Astrocyte (in vitro differentiated cells and primary cell): ENCODE results near the gene RAB31. TPM values are rescaled to one million over a fixed set of nuclear protein-coding genes. Genes with fewer than 3 reads are reported as not detected.

ENCODE experiments used
- DNase-seq: peaks from one replicate; pipeline ENCODE4 v3.0.0-alpha.2; 2010; ENCODE audit warnings: low read depth
- FAIRE-seq: peaks from 2 replicates; lab custom pipeline; 2011; peaks lifted over from hg19 to GRCh38; lab: Jason Lieb, UNC
- H2AFZ ChIP-seq: 2 replicates; pipeline ENCODE4 v1.6.0; 2012; ENCODE audit warnings: low read depth, low read length, inconsistent platforms
- H3K27ac ChIP-seq: 2 replicates; pipeline ENCODE4 v1.5.1; 2011; ENCODE audit warnings: low read depth, low read length, inconsistent platforms
- H3K27me3 ChIP-seq: 2 replicates; pipeline ENCODE4 v1.6.0; 2011; ENCODE audit warnings: low read length, inconsistent platforms; ENCODE audit not compliant: insufficient read depth
- H3K36me3 ChIP-seq: 2 replicates; pipeline ENCODE4 v1.5.1; 2011; ENCODE audit warnings: low read length, inconsistent platforms; ENCODE audit not compliant: insufficient read depth
- H3K4me1 ChIP-seq: 2 replicates; pipeline ENCODE4 v1.5.1; 2011; ENCODE audit warnings: low read length, inconsistent platforms; ENCODE audit not compliant: insufficient read depth
- H3K4me2 ChIP-seq: 2 replicates; pipeline ENCODE4 v1.6.0; 2012; ENCODE audit warnings: low read length, inconsistent platforms
- H3K4me3 ChIP-seq: 2 replicates; pipeline ENCODE4 v1.5.1; 2011; ENCODE audit warnings: low read depth, mild to moderate bottlenecking, low read length, inconsistent platforms; ENCODE audit not compliant: insufficient read depth
- H3K79me2 ChIP-seq: 2 replicates; pipeline ENCODE4 v1.6.0; 2012; ENCODE audit warnings: mild to moderate bottlenecking, low read length, inconsistent platforms; ENCODE audit not compliant: insufficient read depth
- H3K9ac ChIP-seq: 2 replicates; pipeline ENCODE4 v1.6.0; 2012; ENCODE audit warnings: mild to moderate bottlenecking, low read length, inconsistent platforms
- H3K9me3 ChIP-seq: 2 replicates; pipeline ENCODE4 v1.5.1; 2012; ENCODE audit warnings: low read depth, mild to moderate bottlenecking, low read length, inconsistent platforms; ENCODE audit not compliant: insufficient read depth
- H4K20me1 ChIP-seq: 2 replicates; pipeline ENCODE4 v1.6.0; 2012; ENCODE audit warnings: low read length, inconsistent platforms; ENCODE audit not compliant: insufficient read depth
- H3K27ac Mint-ChIP-seq: one replicate; pipeline ENCODE4 v1.8.0; 2021; ENCODE audit warnings: mild to moderate bottlenecking, mixed read lengths; ENCODE audit not compliant: unreplicated experiment
- H3K27me3 Mint-ChIP-seq: one replicate; pipeline ENCODE4 v1.8.0; 2021; ENCODE audit warnings: low read depth, mixed read lengths; ENCODE audit not compliant: unreplicated experiment
- H3K36me3 Mint-ChIP-seq: one replicate; pipeline ENCODE4 v1.8.0; 2021; ENCODE audit warnings: low read depth, mixed read lengths; ENCODE audit not compliant: unreplicated experiment
- H3K4me1 Mint-ChIP-seq: one replicate; pipeline ENCODE4 v1.8.0; 2021; ENCODE audit warnings: low read depth, mixed read lengths; ENCODE audit not compliant: unreplicated experiment
- H3K4me3 Mint-ChIP-seq: one replicate; pipeline ENCODE4 v1.8.0; 2021; ENCODE audit warnings: mild to moderate bottlenecking, moderate library complexity, mixed read lengths; ENCODE audit not compliant: unreplicated experiment
- H3K9me3 Mint-ChIP-seq: one replicate; pipeline ENCODE4 v1.8.0; 2021; ENCODE audit warnings: mild to moderate bottlenecking, mixed read lengths; ENCODE audit not compliant: unreplicated experiment
- EZH2 ChIP-seq: IDR thresholded peaks from 2 replicates; pipeline ENCODE4 v1.6.1; 2012; ENCODE audit warnings: mild to moderate bottlenecking, low read length, inconsistent platforms; ENCODE audit not compliant: insufficient read depth
- total RNA-seq: library from RNA; stranded (reverse); gene quantifications from 2 replicates; pipeline ENCODE4 v1.2.1, GENCODE V29; 2021
- TF ChIP-seq, protein P1 (sequence below): IDR thresholded peaks from 2 replicates; pipeline ENCODE4 v1.5.1; 2011; ENCODE audit warnings: low read depth, mild to moderate bottlenecking, inconsistent platforms, low read length, moderate library complexity; ENCODE audit not compliant: insufficient read depth

Gene RAB31
- total RNA-seq, 1 donor from 2014 or later = 100 TPM

DNA sequence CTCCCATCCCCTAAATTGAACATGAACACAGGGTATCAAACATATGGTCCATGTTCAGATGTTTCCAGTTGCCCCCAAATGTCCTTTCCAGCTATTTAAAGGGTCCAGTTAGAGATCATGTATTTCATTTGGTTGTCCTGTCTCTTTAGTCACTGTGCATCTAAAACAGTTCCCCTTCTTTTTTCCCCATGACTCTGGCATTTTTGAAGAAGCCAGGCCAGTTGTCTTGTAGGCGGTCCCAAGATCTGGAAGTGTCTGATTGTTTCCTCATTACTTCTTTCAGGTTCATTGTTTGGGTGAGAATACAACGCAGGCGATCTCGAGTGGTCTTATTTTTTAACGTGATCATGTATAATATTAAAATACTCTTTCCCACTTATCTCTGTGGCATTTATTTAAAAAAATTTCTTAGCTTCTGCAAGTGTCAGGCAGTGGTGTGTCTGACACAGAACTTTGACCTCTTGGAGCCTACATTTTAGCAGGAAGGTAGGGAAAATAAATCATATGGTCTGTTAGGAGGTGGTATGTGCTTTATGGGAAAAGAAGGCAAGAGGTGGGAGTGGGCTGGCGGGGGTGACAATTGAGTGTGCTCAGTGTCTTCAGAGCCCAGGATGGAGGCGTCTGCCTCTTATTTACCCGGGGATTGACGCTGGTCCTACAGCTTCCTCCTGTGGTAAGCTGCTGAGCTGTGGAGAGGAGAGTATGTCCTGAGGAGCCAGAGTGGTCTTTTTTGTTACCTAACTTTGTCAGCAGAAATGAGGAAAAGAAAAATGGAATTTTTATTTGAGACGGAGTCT, 8.1 kb downstream of the RAB31 start:
- FAIRE-seq = no peak
- no peak for DNase-seq
- no peak overlapping the region for H3K4me3 ChIP-seq
- no peak overlapping the region for H3K4me2 ChIP-seq
- no peak overlapping the region for H3K27ac ChIP-seq
- no peaks in the 10 kb centered on the region for H3K27me3 ChIP-seq
- H3K9ac ChIP-seq = no peak overlapping the region
- peaks cover 3% of the 10 kb centered on the region for H3K9me3 Mint-ChIP-seq
- peaks cover 88% of the 10 kb centered on the region for H3K79me2 ChIP-seq
- H3K4me1 Mint-ChIP-seq = peaks cover 36% of the 10 kb centered on the region
- H3K27me3 Mint-ChIP-seq = no peaks in the 10 kb centered on the region
- H3K36me3 ChIP-seq = no peaks in the 10 kb centered on the region
- TF ChIP-seq EZH2 = no peak
- TF ChIP-seq, protein P1, sequence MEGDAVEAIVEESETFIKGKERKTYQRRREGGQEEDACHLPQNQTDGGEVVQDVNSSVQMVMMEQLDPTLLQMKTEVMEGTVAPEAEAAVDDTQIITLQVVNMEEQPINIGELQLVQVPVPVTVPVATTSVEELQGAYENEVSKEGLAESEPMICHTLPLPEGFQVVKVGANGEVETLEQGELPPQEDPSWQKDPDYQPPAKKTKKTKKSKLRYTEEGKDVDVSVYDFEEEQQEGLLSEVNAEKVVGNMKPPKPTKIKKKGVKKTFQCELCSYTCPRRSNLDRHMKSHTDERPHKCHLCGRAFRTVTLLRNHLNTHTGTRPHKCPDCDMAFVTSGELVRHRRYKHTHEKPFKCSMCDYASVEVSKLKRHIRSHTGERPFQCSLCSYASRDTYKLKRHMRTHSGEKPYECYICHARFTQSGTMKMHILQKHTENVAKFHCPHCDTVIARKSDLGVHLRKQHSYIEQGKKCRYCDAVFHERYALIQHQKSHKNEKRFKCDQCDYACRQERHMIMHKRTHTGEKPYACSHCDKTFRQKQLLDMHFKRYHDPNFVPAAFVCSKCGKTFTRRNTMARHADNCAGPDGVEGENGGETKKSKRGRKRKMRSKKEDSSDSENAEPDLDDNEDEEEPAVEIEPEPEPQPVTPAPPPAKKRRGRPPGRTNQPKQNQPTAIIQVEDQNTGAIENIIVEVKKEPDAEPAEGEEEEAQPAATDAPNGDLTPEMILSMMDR = no peak
- peak overlapping the region; percentile 6 for H3K27ac Mint-ChIP-seq
- H4K20me1 ChIP-seq = peaks cover 64% of the 10 kb centered on the region
- no peak overlapping the region for H3K4me3 Mint-ChIP-seq
- H2AFZ ChIP-seq = no peak overlapping the region
- H3K36me3 Mint-ChIP-seq = peaks cover 14% of the 10 kb centered on the region
- H3K9me3 ChIP-seq = no peaks in the 10 kb centered on the region
- peaks cover 14% of the 10 kb centered on the region for H3K4me1 ChIP-seq

DNA sequence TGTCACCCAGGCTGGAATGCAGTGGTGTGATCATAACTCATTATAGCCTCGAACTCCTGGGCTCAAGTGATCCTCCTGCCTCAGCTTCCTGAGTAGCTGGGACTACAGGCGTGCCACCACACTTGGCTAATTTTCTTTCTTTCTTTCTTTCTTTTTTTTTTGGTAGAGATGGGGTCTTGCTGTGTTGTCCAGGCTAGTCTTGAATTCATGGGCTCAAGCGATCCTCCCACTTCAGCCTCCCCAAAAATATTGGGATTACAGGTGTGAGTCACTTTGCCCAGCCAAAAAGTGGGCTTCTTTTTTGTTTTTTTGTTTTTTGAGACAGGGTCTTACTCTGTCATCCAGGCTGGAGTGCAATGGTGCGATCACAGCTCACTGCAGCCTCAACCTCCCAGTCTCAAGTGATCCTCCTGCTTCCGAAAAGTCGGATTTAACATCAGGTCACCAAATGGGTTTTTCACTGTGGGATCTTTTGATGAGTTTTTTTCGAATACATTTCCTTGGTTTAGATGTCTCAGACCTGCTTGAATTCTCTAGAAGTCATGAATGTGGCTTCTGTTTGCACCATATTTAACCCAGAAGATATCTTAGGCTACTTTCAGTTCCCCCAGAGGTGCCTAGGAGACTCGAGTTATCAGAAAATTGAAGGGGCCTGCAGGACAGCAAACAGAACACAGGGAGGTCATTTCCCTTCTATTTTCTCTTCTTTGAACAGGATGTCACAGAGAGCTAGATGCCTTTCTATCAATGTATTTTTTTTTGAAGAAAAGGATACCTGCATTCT, 8.9 kb downstream of the RAB31 start:
- peaks cover 10% of the 10 kb centered on the region for H3K36me3 Mint-ChIP-seq
- Histone ChIP-seq H3K27ac (no peak overlapping the region), H3K27me3 (no peaks in the 10 kb centered on the region), H4K20me1 (peaks cover 62% of the 10 kb centered on the region), H3K4me1 (peaks cover 11% of the 10 kb centered on the region), H2AFZ (no peak overlapping the region), H3K4me3 (no peak overlapping the region), H3K4me2 (no peak overlapping the region), H3K9me3 (no peaks in the 10 kb centered on the region), H3K9ac (no peak overlapping the region), H3K36me3 (no peaks in the 10 kb centered on the region), H3K79me2 (peaks cover 88% of the 10 kb centered on the region)
- peaks cover 35% of the 10 kb centered on the region for H3K4me1 Mint-ChIP-seq
- no peak overlapping the region for H3K4me3 Mint-ChIP-seq
- H3K27me3 Mint-ChIP-seq = no peaks in the 10 kb centered on the region
- H3K9me3 Mint-ChIP-seq = peaks cover 3% of the 10 kb centered on the region
- no peak for TF ChIP-seq EZH2
- TF ChIP-seq, protein P1 = no peak
- no peak for DNase-seq
- H3K27ac Mint-ChIP-seq = peak overlapping the region; percentile 27
- no peak for FAIRE-seq
